ENCODE measurements around the gene ST3GAL6.

ST3GAL6 gene

DNA sequence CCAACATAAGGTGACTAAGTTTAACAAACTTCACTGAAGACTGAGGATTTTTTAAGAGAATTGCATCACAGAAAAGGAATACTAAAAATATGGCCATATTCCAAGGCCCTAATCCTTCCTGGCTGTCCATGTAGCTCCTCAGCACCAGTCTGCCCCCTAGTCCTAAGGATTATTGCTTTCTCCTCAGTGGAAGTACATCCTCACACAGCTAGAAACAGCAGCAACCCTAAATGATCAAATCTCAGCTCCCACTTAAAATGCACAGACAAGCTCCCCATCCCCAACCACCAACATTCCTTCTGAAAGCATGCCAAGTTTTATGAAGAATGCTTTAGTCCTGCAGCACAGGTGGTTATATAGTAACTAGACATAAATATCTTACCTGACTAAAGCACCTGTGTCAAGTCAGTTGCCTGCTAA is 14.7 kb downstream of the ST3GAL6 start:
- Histone ChIP-seq H3K9ac (ENCODE audit: low read length) (no peak overlapping the region), H3K9me3 (ENCODE audit: low read length) (no peaks in the 10 kb centered on the region), H3K27ac (ENCODE audit: low read depth, low read length, poor library complexity, severe bottlenecking) (no peak overlapping the region), H3K36me3 (ENCODE audit: insufficient read depth, low read length) (no peaks in the 10 kb centered on the region), H3K9me2 (ENCODE audit: low read depth, low read length) (no peaks in the 10 kb centered on the region), H3K4me2 (ENCODE audit: low read length) (no peak overlapping the region), H3K4me1 (ENCODE audit: insufficient read depth, low read length, severe bottlenecking) (no peaks in the 10 kb centered on the region), H2AFZ (ENCODE audit: low read length) (no peak overlapping the region), H3K4me3 (ENCODE audit: low read depth, low read length, poor library complexity, severe bottlenecking) (no peak overlapping the region), H3K79me2 (ENCODE audit: insufficient read depth, low read length) (no peaks in the 10 kb centered on the region), H3F3A (ENCODE audit: insufficient read depth, low read length) (no peaks in the 10 kb centered on the region), H3K27me3 (ENCODE audit: insufficient read depth, low read length) (no peaks in the 10 kb centered on the region), H4K20me1 (ENCODE audit: insufficient read depth, low read length) (no peaks in the 10 kb centered on the region)
- no peak for TF ChIP-seq EZH2 (IDR thresholded peaks at IDR 0.05; ENCODE audit: borderline replicate concordance, low read length)
- no peak for TF ChIP-seq CTCF (IDR thresholded peaks at IDR 0.05; ENCODE audit: low read length)

DNA sequence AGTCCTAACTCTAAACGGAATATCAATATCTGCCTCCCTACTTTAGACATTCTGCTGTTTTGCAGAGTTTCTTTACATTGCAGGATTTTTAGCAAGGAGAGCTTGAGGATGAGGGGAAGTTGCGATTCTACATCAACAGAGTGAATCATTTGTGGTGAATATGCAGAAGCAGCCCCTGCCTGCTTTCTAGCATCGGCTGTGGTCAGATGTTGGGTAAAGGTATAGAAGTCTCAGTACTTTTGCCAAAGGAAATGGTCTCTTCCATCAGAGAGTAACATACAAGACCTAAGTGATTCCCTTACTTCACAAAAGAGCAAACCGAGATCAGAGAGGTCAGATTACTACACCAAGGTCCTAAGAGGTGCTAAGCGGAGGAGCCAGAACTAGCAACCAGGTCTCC is 15.2 kb downstream of the ST3GAL6 start:
- no peaks in the 10 kb centered on the region for H3K4me1 ChIP-seq (ENCODE audit: insufficient read depth, low read length, severe bottlenecking)
- no peaks in the 10 kb centered on the region for H3F3A ChIP-seq (ENCODE audit: insufficient read depth, low read length)
- H3K36me3 ChIP-seq (ENCODE audit: insufficient read depth, low read length): no peaks in the 10 kb centered on the region
- H3K9me3 ChIP-seq (ENCODE audit: low read length): no peaks in the 10 kb centered on the region
- no peak overlapping the region for H3K9ac ChIP-seq (ENCODE audit: low read length)
- no peak for TF ChIP-seq EZH2 (IDR thresholded peaks at IDR 0.05; ENCODE audit: borderline replicate concordance, low read length)
- no peak for TF ChIP-seq CTCF (IDR thresholded peaks at IDR 0.05; ENCODE audit: low read length)
- no peaks in the 10 kb centered on the region for H3K79me2 ChIP-seq (ENCODE audit: insufficient read depth, low read length)
- H3K27ac ChIP-seq (ENCODE audit: low read depth, low read length, poor library complexity, severe bottlenecking): no peak overlapping the region
- no peak overlapping the region for H2AFZ ChIP-seq (ENCODE audit: low read length)
- H3K4me2 ChIP-seq (ENCODE audit: low read length): no peak overlapping the region
- no peak overlapping the region for H3K4me3 ChIP-seq (ENCODE audit: low read depth, low read length, poor library complexity, severe bottlenecking)
- H3K27me3 ChIP-seq (ENCODE audit: insufficient read depth, low read length): no peaks in the 10 kb centered on the region
- no peaks in the 10 kb centered on the region for H3K9me2 ChIP-seq (ENCODE audit: low read depth, low read length)
- no peaks in the 10 kb centered on the region for H4K20me1 ChIP-seq (ENCODE audit: insufficient read depth, low read length)

DNA sequence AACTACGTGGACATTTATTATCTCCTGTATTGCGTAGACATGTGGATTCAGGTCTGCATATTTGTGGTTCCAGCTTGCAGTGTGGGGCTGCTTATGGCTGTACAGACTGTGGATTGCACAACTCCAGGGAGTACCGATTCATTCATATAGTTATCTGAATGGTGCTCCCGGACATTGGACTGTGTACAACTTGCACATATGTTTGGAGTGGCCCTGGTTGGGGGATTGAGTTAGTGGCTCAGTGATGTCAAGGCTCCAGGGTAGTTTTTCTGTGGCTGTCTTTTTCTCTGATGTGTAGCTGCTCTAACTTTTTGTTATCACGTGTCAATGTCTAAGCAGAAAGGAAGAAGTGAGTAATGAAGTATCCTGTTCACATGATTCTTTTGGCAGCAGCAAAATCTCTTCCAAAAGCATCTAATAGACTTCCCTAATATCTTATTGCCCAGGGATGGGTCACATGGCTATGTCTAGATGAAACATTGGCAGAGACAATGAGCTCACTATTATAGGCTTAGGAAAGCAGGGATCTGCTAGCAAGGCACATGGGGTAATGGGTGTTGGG is 15.8 kb downstream of the ST3GAL6 start:
- Histone ChIP-seq H2AFZ (ENCODE audit: low read length) (no peak overlapping the region), H3K9me2 (ENCODE audit: low read depth, low read length) (no peaks in the 10 kb centered on the region), H3K4me3 (ENCODE audit: low read depth, low read length, poor library complexity, severe bottlenecking) (no peak overlapping the region), H3K27me3 (ENCODE audit: insufficient read depth, low read length) (no peaks in the 10 kb centered on the region), H3K4me1 (ENCODE audit: insufficient read depth, low read length, severe bottlenecking) (no peaks in the 10 kb centered on the region), H4K20me1 (ENCODE audit: insufficient read depth, low read length) (no peaks in the 10 kb centered on the region), H3F3A (ENCODE audit: insufficient read depth, low read length) (no peaks in the 10 kb centered on the region), H3K36me3 (ENCODE audit: insufficient read depth, low read length) (no peaks in the 10 kb centered on the region), H3K9ac (ENCODE audit: low read length) (no peak overlapping the region), H3K79me2 (ENCODE audit: insufficient read depth, low read length) (no peaks in the 10 kb centered on the region), H3K4me2 (ENCODE audit: low read length) (no peak overlapping the region), H3K27ac (ENCODE audit: low read depth, low read length, poor library complexity, severe bottlenecking) (no peak overlapping the region), H3K9me3 (ENCODE audit: low read length) (no peaks in the 10 kb centered on the region)
- TF ChIP-seq EZH2 (IDR thresholded peaks at IDR 0.05; ENCODE audit: borderline replicate concordance, low read length) (no peak), CTCF (IDR thresholded peaks at IDR 0.05; ENCODE audit: low read length) (no peak)
